Measurements from ENCODE around the gene GMDS.

GRCh38 chr6:1885576-1886011 is 359.8 kb downstream of the GMDS start:
- TF ChIP-seq EZH2 (IDR thresholded peaks at IDR 0.05; ENCODE audit: borderline replicate concordance, low read depth, low read length, severe bottlenecking) = no peak
- TF ChIP-seq, protein P1, sequence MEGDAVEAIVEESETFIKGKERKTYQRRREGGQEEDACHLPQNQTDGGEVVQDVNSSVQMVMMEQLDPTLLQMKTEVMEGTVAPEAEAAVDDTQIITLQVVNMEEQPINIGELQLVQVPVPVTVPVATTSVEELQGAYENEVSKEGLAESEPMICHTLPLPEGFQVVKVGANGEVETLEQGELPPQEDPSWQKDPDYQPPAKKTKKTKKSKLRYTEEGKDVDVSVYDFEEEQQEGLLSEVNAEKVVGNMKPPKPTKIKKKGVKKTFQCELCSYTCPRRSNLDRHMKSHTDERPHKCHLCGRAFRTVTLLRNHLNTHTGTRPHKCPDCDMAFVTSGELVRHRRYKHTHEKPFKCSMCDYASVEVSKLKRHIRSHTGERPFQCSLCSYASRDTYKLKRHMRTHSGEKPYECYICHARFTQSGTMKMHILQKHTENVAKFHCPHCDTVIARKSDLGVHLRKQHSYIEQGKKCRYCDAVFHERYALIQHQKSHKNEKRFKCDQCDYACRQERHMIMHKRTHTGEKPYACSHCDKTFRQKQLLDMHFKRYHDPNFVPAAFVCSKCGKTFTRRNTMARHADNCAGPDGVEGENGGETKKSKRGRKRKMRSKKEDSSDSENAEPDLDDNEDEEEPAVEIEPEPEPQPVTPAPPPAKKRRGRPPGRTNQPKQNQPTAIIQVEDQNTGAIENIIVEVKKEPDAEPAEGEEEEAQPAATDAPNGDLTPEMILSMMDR (IDR thresholded peaks at IDR 0.05; ENCODE audit: extremely low read depth in 1 of 2, insufficient read depth in 1 of 2, low read depth in 1 of 2, low read length in 2 of 2) = no peak

All from endothelial cell of umbilical vein (primary cell).